ENCODE results near the gene GOLGA6A. TPM values are rescaled to one million over a fixed set of nuclear protein-coding genes. Genes with fewer than 3 reads are reported as not detected.

Gene GOLGA6A
- total and polyA plus RNA-seq, 9 of the 15 experiments (the other 6 are each of a cell fraction or from before 2014, with no cell fraction given): not detected

DNA sequence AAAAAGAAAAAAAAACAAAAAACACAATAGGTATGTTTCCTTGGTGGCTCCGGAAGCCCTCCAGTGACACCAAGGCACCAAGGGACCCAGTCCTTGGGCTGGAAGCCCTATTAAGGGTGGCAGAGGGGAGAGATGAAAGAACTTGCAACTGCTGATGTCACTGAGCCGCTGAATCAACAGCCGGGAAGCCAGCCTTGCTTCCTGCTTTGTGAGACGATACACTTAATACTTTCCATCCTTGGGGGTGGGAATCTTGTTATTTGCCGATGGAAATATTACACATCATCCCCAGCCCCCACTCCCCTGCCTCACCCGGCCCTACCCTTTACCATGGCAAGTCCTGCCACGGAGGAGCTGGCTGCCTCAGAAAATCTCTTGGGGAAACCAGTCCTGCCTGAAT lies 42.4 kb upstream of the GOLGA6A start (continued):
- TF ChIP-seq, protein P1, sequence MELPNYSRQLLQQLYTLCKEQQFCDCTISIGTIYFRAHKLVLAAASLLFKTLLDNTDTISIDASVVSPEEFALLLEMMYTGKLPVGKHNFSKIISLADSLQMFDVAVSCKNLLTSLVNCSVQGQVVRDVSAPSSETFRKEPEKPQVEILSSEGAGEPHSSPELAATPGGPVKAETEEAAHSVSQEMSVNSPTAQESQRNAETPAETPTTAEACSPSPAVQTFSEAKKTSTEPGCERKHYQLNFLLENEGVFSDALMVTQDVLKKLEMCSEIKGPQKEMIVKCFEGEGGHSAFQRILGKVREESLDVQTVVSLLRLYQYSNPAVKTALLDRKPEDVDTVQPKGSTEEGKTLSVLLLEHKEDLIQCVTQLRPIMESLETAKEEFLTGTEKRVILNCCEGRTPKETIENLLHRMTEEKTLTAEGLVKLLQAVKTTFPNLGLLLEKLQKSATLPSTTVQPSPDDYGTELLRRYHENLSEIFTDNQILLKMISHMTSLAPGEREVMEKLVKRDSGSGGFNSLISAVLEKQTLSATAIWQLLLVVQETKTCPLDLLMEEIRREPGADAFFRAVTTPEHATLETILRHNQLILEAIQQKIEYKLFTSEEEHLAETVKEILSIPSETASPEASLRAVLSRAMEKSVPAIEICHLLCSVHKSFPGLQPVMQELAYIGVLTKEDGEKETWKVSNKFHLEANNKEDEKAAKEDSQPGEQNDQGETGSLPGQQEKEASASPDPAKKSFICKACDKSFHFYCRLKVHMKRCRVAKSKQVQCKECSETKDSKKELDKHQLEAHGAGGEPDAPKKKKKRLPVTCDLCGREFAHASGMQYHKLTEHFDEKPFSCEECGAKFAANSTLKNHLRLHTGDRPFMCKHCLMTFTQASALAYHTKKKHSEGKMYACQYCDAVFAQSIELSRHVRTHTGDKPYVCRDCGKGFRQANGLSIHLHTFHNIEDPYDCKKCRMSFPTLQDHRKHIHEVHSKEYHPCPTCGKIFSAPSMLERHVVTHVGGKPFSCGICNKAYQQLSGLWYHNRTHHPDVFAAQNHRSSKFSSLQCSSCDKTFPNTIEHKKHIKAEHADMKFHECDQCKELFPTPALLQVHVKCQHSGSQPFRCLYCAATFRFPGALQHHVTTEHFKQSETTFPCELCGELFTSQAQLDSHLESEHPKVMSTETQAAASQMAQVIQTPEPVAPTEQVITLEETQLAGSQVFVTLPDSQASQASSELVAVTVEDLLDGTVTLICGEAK (IDR thresholded peaks at IDR 0.05): no peak
- TF ChIP-seq, protein P1 (CRISPR knock-in tag; IDR thresholded peaks at IDR 0.05): no peak
- TF ChIP-seq KAT2B (IDR thresholded peaks at IDR 0.05; ENCODE audit: low read depth, low read length) (no peak), RCOR1 (IDR thresholded peaks at IDR 0.05; ENCODE audit: borderline replicate concordance in 1 of 2, low read depth in 2 of 2, low read length in 2 of 2) (no peak), MTA1 (IDR thresholded peaks at IDR 0.05; ENCODE audit: borderline replicate concordance) (no peak), NR3C1 (CRISPR knock-in tag; IDR thresholded peaks at IDR 0.05) (no peak)

Measured in K562 (cell line).